ENCODE data around the gene ATRNL1. TPM values are rescaled to one million over a fixed set of nuclear protein-coding genes. Genes with fewer than 3 reads are reported as not detected.

The ATRNL1 gene
- polyA plus RNA-seq, 2 of the 4 experiments (the other 2 are of a cell fraction), result 0.13 to 0.34 TPM

GRCh38 chr10:115971921-115972320, 878.8 kb downstream of the ATRNL1 start:
- no peak overlapping the region for H3K4me3 ChIP-seq
- ChIA-PET CTCF (no interaction called here), POLR2A (no interaction called here)
- WGBS (ENCODE audit: missing lambda C conversion rate), result 57% methylated on average over 6 of the region's 6 CpGs
- H3K4me1 ChIP-seq, result no peaks in the 10 kb centered on the region
- no peak overlapping the region for H3K4me2 ChIP-seq
- no peak for DNase-seq (ENCODE audit: low read depth in 1 of 2, low spot score in 1 of 2)
- FAIRE-seq, result no peak
- no peaks in the 10 kb centered on the region for H3K9me3 ChIP-seq
- TF ChIP-seq ZSCAN20 (CRISPR knock-in tag; IDR thresholded peaks at IDR 0.05) (no peak), BCL3 (IDR thresholded peaks at IDR 0.05) (no peak), BHLHE40 (IDR thresholded peaks at IDR 0.05; ENCODE audit: low read depth, low read length) (no peak), RCOR1 (IDR thresholded peaks at IDR 0.05; ENCODE audit: low read depth, low read length) (no peak), HEYL (CRISPR knock-in tag; IDR thresholded peaks at IDR 0.05) (no peak), PBX3 (IDR thresholded peaks at IDR 0.05) (no peak), ZC3H11A (IDR thresholded peaks at IDR 0.05) (no peak), MYC (IDR thresholded peaks at IDR 0.05; ENCODE audit: borderline replicate concordance, low read length) (no peak), EHF (CRISPR knock-in tag; IDR thresholded peaks at IDR 0.05) (no peak), MAX (IDR thresholded peaks at IDR 0.05) (no peak), ELK1 (IDR thresholded peaks at IDR 0.05; ENCODE audit: low read depth, low read length) (no peak), KDM1A (IDR thresholded peaks at IDR 0.05; ENCODE audit: low read depth) (no peak), POLR2AphosphoS2 (conservative IDR thresholded peaks at IDR 0.05; ENCODE audit: low read length) (no peak), POLR2A (IDR thresholded peaks at IDR 0.05; ENCODE audit: low read length) (no peak), SMC3 (IDR thresholded peaks at IDR 0.05) (no peak)
- no peak; a peak in 1 of 6 replicates for ATAC-seq
- H3K27ac ChIP-seq, result no peak overlapping the region

- Histone ChIP-seq H3K4me1 (no peaks in the 10 kb centered on the region), H3K4me3 (no peak overlapping the region), H3K4me2 (no peak overlapping the region), H3K27ac (no peak overlapping the region), H3K9me3 (no peaks in the 10 kb centered on the region)
- DNase-seq (ENCODE audit: low read depth in 1 of 2, low spot score in 1 of 2), result no peak
- ChIA-PET CTCF (no interaction called here), POLR2A (no interaction called here)
- FAIRE-seq, result no peak
- ATAC-seq, result no peak
- WGBS (ENCODE audit: missing lambda C conversion rate), result 80% methylated on average over 11 of the region's 11 CpGs
- TF ChIP-seq RAD21 (conservative IDR thresholded peaks at IDR 0.05 in 1 of 2, IDR thresholded peaks at IDR 0.05 in 1 of 2) (no peak), JUNB (IDR thresholded peaks at IDR 0.05) (no peak), POLR2AphosphoS2 (conservative IDR thresholded peaks at IDR 0.05; ENCODE audit: low read length) (no peak), CHD4 (IDR thresholded peaks at IDR 0.05; ENCODE audit: borderline replicate concordance) (no peak), ESRRA (IDR thresholded peaks at IDR 0.05; ENCODE audit: borderline replicate concordance, low read length) (no peak), RFX5 (IDR thresholded peaks at IDR 0.05) (no peak), USF2 (IDR thresholded peaks at IDR 0.05) (no peak)
These were observed 879.3 kb downstream of the ATRNL1 start for GRCh38 chr10:115972426-115972825.

- Histone ChIP-seq H3K4me2 (no peak overlapping the region), H3K9me3 (no peaks in the 10 kb centered on the region), H3K4me1 (no peaks in the 10 kb centered on the region), H3K27ac (no peak overlapping the region), H3K4me3 (no peak overlapping the region)
- WGBS (ENCODE audit: missing lambda C conversion rate), result 76% methylated on average over 4 of the region's 4 CpGs
- ATAC-seq (no peak), FAIRE-seq (no peak), DNase-seq (ENCODE audit: low read depth in 1 of 2, low spot score in 1 of 2) (no peak)
- ChIA-PET POLR2A (no interaction called here), CTCF (no interaction called here)
- TF ChIP-seq SREBF2 (IDR thresholded peaks at IDR 0.05), result no peak
- TF ChIP-seq EHF (CRISPR knock-in tag; IDR thresholded peaks at IDR 0.05), result no peak
- TF ChIP-seq CHD4 (IDR thresholded peaks at IDR 0.05; ENCODE audit: borderline replicate concordance), result no peak
- no peak for TF ChIP-seq RARB (CRISPR knock-in tag; IDR thresholded peaks at IDR 0.05)
- TF ChIP-seq NPAS2 (CRISPR knock-in tag; IDR thresholded peaks at IDR 0.05; ENCODE audit: borderline replicate concordance), result no peak
- TF ChIP-seq JUNB (IDR thresholded peaks at IDR 0.05), result no peak
- TF ChIP-seq TFCP2L1 (CRISPR knock-in tag; IDR thresholded peaks at IDR 0.05), result no peak
- TF ChIP-seq ELK1 (IDR thresholded peaks at IDR 0.05; ENCODE audit: low read depth, low read length), result no peak
- no peak for TF ChIP-seq BHLHE40 (IDR thresholded peaks at IDR 0.05; ENCODE audit: low read depth, low read length)
- no peak for TF ChIP-seq KDM1A (IDR thresholded peaks at IDR 0.05; ENCODE audit: low read depth)
- no peak for TF ChIP-seq MAX (IDR thresholded peaks at IDR 0.05)
- no peak for TF ChIP-seq HDAC2 (IDR thresholded peaks at IDR 0.05)
- TF ChIP-seq ZSCAN20 (CRISPR knock-in tag; IDR thresholded peaks at IDR 0.05), result no peak
- TF ChIP-seq HOXB13 (CRISPR knock-in tag; IDR thresholded peaks at IDR 0.05; ENCODE audit: low read depth), result no peak
- no peak for TF ChIP-seq GATA3 (IDR thresholded peaks at IDR 0.05; ENCODE audit: borderline replicate concordance)
- no peak for TF ChIP-seq MAFK (IDR thresholded peaks at IDR 0.05; ENCODE audit: partially characterized antibody)
- TF ChIP-seq EHMT2 (IDR thresholded peaks at IDR 0.05; ENCODE audit: low read depth), result no peak
- TF ChIP-seq CHD2 (IDR thresholded peaks at IDR 0.05; ENCODE audit: low read length, partially characterized antibody), result no peak
- TF ChIP-seq SMC3 (IDR thresholded peaks at IDR 0.05), result no peak
These were observed 881.2 kb downstream of the ATRNL1 start for GRCh38 chr10:115974351-115974750.

Measured in A549 (cell line).